Fibroblast of peridontal ligament (primary cell): ENCODE data around the gene ZSWIM9.
"Not testable (repeated sequence)": the region's sequence is repeated elsewhere in the genome, so short reads cannot be mapped to it uniquely, and the experiment has no call there.

Experiments used
- DNase-seq: peaks from one replicate; pipeline ENCODE4 v3.0.0-alpha.2; 2010; ENCODE audit errors: extremely low read depth

ZSWIM9 gene

GRCh38 chr19:48218997-48219396, 48.5 kb downstream of the ZSWIM9 start:
- no peak for DNase-seq

DNA sequence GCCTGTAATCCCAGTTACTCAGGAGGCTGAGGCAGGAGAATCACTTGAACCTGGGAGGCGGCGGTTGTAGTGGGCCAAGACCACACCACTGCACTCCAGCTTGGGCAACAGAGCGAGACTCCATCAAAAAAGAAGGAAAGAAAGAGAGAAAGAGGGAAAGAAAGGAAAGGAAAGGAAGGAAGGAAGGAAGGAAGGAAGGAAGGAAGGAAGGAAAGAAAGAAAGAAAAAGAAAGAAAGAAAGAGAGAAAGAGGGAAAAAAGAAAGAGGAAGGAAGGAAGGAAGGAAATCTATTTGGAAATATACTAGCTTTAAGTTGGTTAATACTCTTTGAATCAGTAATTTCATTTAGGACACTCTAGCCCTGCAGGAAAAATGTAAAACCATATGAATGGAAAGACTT, 50.3 kb downstream of the ZSWIM9 start:
- DNase-seq = not testable (repeated sequence)

- no peak for DNase-seq
Observed at GRCh38 chr19:48221628-48222027, 51.1 kb downstream of the ZSWIM9 start.

DNA sequence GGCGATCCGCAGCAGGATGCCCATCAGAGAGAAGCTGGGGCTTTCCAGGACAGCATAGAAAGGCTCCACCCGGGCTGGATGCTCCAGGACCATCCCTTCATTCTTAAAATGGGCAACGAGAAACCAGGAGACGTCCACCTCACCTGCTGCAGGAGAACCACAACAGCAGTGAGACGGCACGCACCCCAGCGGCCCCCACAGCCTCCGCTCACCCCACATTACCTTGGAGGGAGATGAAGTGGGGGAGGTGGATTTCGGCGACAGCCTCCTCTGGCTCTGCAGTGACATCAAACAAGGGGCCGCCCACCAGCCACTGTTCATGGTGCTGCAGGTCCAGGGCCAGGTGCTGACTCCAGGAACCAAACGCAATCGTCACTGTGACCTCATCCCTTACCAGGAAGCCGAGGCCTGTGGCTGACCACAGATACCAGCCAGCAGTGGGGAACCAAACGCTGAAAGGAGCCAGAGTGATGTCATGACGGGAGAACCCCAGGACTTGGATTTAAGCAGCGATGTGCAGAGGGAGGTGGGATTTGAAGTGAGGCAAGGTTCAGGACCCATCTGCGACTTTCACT, 60.2 kb downstream of the ZSWIM9 start:
- no peak for DNase-seq

- no peak for DNase-seq
Observed at GRCh38 chr19:48237057-48237456, 66.6 kb downstream of the ZSWIM9 start.

DNA sequence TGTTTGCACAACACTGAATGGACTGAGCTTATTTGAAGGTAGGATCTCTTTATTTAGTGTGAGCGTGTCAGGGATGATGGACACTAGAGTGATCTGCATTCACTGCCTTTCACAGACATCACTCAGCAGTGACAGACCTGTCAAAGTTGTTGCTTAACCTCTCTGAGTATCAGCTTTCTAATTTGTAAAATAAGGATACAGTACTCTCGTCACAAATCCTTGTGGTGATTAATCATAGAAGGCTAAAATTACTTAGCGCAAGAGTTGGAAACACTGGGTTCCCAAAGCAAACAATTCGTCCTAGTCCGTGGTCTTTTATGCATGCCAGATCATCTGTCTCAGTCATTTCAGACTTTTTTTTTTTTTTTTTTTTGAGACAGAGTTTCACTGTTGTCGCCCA, 68.6 kb downstream of the ZSWIM9 start:
- DNase-seq = no peak

DNA sequence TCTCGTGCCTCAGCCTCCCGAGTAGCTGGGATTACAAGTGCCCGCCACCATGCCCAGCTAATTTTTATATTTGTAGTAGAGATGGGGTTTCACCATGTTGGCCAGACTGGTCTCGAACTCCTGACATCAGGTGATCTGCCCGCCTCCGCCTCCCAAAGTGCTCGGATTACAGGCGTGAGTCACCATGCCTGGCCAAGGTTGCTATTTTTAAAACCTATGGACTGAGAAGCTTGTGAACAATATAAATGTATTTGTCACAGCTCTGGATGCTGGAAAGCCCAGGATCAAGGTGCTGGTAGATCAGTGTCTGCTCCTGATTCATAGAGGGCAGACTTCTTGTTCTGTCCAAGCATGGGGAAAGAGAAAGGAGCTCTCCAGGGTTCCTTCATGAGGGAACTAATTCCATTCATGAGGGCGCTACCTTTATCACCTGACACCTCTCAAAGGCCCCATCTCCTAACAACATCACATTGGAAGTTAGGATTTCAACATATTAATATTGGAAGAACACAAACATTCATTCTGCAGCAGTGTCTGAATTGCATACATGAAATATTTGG, 69.2 kb downstream of the ZSWIM9 start:
- DNase-seq = no peak

- not testable (repeated sequence) for DNase-seq
Observed at GRCh38 chr19:48241771-48242170, 71.3 kb downstream of the ZSWIM9 start.

GRCh38 chr19:48244281-48244680, 73.8 kb downstream of the ZSWIM9 start:
- DNase-seq = no peak

DNA sequence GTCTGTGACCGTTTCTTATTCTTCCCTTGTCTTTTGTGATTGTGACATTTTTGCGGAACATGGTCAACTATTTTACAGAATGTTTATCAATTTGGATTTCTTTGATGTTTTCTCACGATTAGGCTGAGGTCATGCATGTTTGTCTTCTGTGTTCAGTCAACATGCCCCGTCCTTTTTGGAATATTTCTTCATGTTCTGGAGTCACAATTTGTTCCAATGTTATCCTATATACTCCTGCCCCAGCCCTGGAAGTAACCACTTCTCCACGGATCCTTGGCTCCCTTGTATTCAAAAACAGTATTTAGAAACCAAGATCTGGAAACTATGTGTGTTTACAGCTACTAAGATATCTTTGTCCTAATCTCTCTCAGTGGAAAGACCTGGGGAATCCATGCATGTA, 75.6 kb downstream of the ZSWIM9 start:
- no peak for DNase-seq

DNA sequence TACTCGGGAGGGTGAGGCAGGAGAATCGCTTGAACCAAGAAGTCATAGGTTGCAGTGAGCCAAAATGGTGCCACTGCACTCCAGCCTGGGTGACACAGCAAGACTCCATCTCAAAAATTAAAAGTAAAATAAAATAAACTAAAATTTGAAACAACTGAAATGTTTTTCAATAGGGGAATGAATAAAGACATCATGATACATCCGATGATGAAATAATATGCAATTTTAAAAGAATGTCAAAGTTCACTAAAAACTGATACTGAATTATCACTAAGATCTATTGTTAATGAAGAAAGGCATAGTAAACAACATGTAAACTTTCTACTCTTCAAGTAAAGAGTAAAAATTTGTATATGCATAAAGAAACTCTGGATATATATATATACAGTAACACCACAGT, 76.7 kb downstream of the ZSWIM9 start:
- DNase-seq = no peak
